ENCODE measurements around the gene XRN2.

XRN2 gene

GRCh38 chr20:21433329-21433890 is 130.3 kb downstream of the XRN2 start:
- no peak for DNase-seq

DNA sequence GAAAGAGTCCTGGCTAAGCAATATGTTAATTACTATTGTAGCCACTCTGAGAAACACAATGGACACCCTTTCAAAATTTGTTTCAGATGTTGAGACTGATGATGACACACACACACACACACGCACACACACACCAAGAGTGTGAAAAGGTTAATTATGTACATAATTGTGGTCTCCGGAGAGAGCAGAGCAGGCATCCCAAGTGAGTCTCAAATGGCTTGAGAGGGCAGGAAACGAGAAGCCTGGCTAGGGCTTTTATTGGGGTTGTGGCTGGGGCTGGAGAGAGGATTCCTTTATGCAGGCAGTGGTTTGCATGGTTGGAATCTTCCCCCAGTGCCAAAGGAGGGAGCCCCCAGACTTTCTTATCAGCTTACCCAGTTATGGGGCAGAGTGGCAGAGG is 132.4 kb downstream of the XRN2 start:
- DNase-seq, result no peak

GRCh38 chr20:21436205-21436604 is 133.1 kb downstream of the XRN2 start:
- no peak for DNase-seq

GRCh38 chr20:21437248-21437647 is 134.1 kb downstream of the XRN2 start:
- no peak for DNase-seq

DNA sequence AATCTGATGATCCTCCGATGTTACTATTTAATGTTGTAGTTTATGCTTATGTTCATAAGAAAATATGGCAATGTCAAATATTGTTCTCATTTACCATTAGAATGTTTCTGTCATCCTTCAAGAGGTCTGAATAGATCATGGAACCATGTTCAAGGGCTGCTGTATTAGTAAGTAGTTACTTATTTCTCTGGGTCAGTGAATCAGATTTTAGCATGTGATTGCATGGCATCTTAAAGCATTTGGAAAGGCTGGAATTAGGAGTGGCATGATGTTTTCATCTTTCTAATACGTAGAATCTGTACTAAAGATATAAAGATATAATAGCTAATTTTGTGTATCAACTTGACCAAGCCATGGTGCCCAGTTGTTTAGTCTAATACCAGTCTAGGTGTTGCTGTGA is 134.7 kb downstream of the XRN2 start:
- DNase-seq, result no peak
